Middle frontal gyrus (tissue), 1 donor: ENCODE measurements around the gene MEGF6.

ENCODE experiments used
- DNase-seq: peaks from one replicate; pipeline ENCODE4 v3.0.0-alpha.2; 2015; ENCODE audit warnings: low spot score; ENCODE audit errors: extremely low spot score

MEGF6 gene

DNA sequence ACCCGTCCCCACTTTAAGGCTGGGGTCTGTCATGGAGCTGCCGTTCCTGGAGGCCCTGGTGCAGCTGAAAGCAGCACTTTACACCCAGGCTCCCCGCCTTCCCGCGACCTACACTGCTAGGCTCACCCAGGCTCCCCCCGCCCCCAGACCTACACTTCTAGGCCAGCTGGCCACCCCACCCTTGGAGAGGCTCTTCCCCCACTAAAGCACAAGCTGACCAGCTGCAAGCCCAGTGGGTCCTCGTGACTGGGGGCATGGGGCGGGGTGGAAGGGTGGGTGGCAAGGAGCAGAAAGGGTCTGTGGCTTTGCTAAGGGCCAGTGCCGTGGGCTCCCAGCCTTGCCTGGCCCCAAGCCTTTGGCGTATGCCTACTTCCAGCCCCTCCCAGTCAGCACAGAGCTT is 166.6 kb downstream of the MEGF6 start:
- DNase-seq: no peak

DNA sequence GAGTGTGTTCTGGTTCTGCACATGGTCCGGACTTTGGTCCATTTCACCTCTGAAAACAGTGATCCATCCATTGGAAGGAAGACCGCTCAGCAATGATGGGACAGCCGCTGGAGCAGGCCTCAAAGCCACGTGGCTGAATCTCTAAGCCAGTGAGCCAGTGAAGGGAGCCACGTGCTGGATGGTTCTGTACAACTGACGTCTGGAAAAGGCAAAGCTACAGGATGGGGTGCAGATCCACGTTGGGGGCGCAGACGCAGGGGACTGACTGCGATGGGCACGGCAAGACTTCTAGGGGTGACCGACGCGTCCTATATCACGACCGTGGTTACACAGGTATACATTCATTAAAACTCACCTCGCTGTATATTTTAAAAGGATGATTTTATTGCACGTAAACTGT is 167.0 kb downstream of the MEGF6 start:
- no peak for DNase-seq

DNA sequence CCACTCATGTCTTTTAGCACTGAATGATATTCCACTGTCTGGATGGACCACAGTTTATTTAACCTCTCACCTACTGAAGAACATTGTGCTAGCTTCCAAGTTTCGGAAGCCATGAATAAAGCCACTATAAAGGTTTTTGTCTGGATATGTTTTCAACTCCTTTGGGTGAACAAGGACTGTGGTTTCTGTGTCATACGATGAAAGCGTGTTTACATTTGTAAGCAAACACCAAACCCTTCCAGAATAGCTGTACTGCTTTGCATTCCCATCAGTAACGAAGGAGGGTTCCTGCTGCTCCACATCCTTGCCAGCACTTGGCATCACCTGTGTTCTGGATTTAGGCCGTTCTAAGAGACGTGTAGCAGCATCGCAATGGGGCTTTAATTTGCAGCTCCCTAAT is 167.5 kb downstream of the MEGF6 start:
- DNase-seq: no peak

DNA sequence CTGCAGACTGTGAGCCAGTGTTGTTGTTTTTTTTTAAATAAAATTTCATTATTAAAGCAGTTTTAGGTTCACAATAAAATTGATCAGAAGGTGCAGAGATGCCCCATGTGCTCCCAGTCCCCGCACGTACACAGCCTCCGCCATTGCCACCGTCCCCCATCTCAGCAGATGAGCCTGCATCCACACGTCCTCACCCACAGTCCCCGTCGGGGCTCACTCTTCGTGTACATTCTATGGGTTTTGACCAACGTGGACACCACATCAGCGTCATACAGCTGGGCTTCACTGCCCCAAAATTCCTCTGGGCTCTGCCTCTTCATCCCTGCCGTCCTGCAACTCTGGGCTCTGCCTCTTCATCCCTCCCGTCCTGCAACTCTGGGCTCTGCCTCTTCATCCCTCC is 168.4 kb downstream of the MEGF6 start:
- DNase-seq: no peak

DNA sequence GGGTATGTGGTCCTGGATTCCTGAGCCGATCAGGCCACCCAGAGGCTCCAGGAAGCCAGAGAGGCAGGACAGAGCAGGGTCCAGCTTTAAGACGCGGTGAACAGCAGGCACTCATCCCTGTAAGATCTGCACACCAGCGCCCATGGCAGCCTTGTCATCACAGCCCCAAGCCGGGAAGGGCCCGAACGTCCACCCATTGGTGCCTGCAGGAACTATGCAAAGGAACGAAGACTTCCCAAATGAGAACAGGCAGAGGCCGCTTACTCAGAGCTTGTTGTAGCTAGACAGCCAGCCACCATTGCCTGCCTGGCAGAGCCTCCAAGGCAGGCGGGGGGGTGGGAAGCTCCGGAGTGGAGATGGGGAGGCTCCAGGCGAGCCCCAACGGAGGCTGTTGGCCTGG is 169.0 kb downstream of the MEGF6 start:
- no peak for DNase-seq

DNA sequence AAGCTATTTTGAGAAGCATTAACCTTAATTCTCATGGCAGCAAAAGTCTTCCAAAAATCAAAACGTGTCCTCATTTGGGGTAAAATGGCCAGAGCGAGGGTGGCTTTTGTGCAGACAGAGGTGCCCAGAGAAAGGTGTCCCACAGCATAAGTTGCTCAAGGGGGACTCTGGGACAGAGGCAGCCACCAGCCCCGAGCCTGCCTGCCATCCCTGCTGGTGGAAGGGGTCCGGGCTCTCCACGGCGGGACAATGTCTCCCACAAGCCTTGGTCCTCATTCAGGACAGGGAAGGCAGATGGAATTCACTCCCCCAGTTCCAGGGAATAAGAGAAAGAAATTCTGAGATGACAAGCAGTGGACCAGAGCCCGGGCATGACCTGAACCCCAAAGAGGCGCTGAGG is 169.4 kb downstream of the MEGF6 start:
- no peak for DNase-seq

DNA sequence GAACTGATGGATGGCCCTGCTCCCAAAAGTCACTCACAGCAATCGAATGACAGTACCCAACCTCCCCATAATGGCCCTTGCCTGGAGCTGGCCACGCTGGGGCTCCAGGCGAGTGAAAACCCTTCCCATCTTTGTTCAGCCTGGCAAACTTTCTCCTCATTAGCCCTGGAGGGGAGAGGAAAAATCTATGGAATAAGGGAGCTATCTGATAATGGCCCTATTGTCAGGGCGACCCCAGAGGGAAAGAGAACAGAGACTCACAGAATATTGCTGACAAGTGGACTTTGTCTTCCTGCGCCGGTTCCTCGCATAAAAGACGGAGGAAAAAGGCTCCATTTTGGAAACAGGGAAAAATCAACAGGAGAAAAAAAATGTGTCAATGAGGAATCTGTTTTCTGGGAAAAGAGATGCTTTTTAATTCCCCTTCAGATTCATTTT is 169.9 kb downstream of the MEGF6 start:
- peak; percentile 33 for DNase-seq

DNA sequence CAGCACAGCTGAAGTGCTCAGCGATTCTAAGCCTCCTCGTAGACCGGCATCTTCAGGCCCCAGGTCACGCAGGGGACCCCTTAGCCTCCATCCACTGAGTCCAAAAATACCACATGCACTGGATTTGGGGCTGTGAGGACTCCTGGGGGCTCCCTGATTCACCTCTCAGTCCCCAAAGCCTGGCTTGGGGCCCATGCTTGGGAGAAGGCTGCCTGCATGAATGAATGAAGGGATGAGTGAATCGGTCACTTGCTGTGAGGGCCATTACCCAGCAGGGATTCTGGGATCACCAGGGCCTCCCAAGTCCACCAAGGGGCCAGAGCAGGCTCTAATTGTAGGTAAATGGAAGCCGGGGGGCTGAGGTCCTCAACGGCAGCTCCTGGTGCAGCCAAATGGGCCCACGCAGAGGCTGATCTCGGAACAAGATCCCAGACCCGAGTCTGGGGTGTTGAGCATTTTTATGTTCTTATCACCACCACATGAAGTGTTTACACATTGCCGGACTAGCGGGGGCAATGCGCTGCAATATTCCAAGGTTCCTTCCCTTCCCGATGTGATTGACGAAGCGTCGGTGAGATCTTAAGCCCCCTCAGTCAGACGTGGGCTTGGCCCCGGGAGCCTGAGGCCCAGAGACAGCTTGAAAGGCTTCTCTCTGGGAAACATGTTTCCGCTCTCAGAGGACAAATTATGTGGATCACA is 170.4 kb downstream of the MEGF6 start:
- DNase-seq: no peak

DNA sequence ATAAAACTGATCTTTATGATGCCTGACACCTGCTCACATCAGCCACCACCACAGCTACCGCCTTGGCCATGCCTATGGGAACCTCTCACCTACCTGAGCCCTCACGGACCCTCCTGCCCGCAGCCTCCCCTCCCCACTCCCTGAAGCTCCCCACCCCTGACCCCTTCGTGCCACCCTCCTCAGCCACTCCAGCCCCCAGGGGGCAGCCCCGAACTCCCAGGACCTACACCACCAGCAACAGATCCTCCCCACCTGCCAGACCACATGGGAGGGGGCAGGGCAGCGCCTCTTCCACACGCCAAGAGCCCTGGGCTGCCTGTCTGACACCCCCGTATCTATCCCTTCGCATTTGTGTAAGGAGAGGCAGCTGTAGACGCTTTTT is 171.0 kb downstream of the MEGF6 start:
- no peak for DNase-seq
